ENCODE data around the gene PSMD1.

- TF ChIP-seq FOXA1 (IDR thresholded peaks at IDR 0.05) (no peak), FOXM1 (IDR thresholded peaks at IDR 0.05; ENCODE audit: borderline replicate concordance) (no peak), BHLHE40 (IDR thresholded peaks at IDR 0.05; ENCODE audit: borderline replicate concordance) (no peak), TARDBP (IDR thresholded peaks at IDR 0.05) (no peak), SP1 (IDR thresholded peaks at IDR 0.05) (no peak), FOXK2 (IDR thresholded peaks at IDR 0.05) (no peak), HDGF (IDR thresholded peaks at IDR 0.05; ENCODE audit: borderline replicate concordance) (no peak), NFRKB (IDR thresholded peaks at IDR 0.05) (no peak), ELF4 (IDR thresholded peaks at IDR 0.05) (no peak), ARNT (IDR thresholded peaks at IDR 0.05) (no peak)
- TF ChIP-seq, protein P1, sequence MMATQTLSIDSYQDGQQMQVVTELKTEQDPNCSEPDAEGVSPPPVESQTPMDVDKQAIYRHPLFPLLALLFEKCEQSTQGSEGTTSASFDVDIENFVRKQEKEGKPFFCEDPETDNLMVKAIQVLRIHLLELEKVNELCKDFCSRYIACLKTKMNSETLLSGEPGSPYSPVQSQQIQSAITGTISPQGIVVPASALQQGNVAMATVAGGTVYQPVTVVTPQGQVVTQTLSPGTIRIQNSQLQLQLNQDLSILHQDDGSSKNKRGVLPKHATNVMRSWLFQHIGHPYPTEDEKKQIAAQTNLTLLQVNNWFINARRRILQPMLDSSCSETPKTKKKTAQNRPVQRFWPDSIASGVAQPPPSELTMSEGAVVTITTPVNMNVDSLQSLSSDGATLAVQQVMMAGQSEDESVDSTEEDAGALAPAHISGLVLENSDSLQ (IDR thresholded peaks at IDR 0.05): no peak
These were observed 18.0 kb upstream of the PSMD1 start for GRCh38 chr2:231038483-231039293.

Measured in HEK293T (cell line).